GM21723 (cell line): ENCODE measurements around the gene ZNF664.
"Not testable (repeated sequence)": the region's sequence is repeated elsewhere in the genome, so short reads cannot be mapped to it uniquely, and the experiment has no call there.

Source experiments
- ATAC-seq: cut with Tn5 transposase; IDR thresholded peaks from one replicate; pipeline ENCODE4 v1.9.1; 2021; ENCODE audit warnings: mild to moderate bottlenecking, moderate library complexity; ENCODE audit not compliant: unreplicated experiment

Gene ZNF664

GRCh38 chr12:123941000-123941399 is 32.0 kb upstream of the ZNF664 start:
- ATAC-seq: no peak

GRCh38 chr12:123941624-123942237 is 31.3 kb upstream of the ZNF664 start:
- no peak for ATAC-seq

GRCh38 chr12:123942238-123942653 is 30.8 kb upstream of the ZNF664 start:
- ATAC-seq: no peak

GRCh38 chr12:123942911-123943648 is 29.9 kb upstream of the ZNF664 start:
- ATAC-seq: no peak

- ATAC-seq: no peak
Observed at GRCh38 chr12:123943816-123944215, 29.2 kb upstream of the ZNF664 start.

- ATAC-seq: no peak
Observed at GRCh38 chr12:123944696-123945095, 28.3 kb upstream of the ZNF664 start.

- ATAC-seq: no peak
Observed at GRCh38 chr12:123945287-123946151, 27.5 kb upstream of the ZNF664 start.

GRCh38 chr12:123946152-123946515 is 26.9 kb upstream of the ZNF664 start:
- ATAC-seq: no peak

GRCh38 chr12:123946516-123947505 is 26.2 kb upstream of the ZNF664 start:
- not testable (repeated sequence) for ATAC-seq

GRCh38 chr12:123947531-123947930 is 25.5 kb upstream of the ZNF664 start:
- not testable (repeated sequence) for ATAC-seq

GRCh38 chr12:123948401-123948795 is 24.6 kb upstream of the ZNF664 start:
- ATAC-seq: no peak

GRCh38 chr12:123948796-123949769 is 23.9 kb upstream of the ZNF664 start:
- ATAC-seq: no peak

GRCh38 chr12:123949770-123950165 is 23.2 kb upstream of the ZNF664 start:
- no peak for ATAC-seq

- no peak for ATAC-seq
Observed at GRCh38 chr12:123950476-123951349, 22.3 kb upstream of the ZNF664 start.

- ATAC-seq: no peak
Observed at GRCh38 chr12:123951467-123951866, 21.5 kb upstream of the ZNF664 start.

- no peak for ATAC-seq
Observed at GRCh38 chr12:123952037-123952436, 21.0 kb upstream of the ZNF664 start.

- ATAC-seq: no peak
Observed at GRCh38 chr12:123954647-123955350, 18.2 kb upstream of the ZNF664 start.

GRCh38 chr12:123956249-123956648 is 16.8 kb upstream of the ZNF664 start:
- ATAC-seq: no peak
